ENCODE measurements around the gene ZNF484. TPM values are rescaled to one million over a fixed set of nuclear protein-coding genes. Genes with fewer than 3 reads are reported as not detected.
"Not testable (repeated sequence)": the region's sequence is repeated elsewhere in the genome, so short reads cannot be mapped to it uniquely, and the experiment has no call there.

The ZNF484 gene
- polyA plus RNA-seq, 1 donor from 2014 or later, result 26.0 TPM

DNA sequence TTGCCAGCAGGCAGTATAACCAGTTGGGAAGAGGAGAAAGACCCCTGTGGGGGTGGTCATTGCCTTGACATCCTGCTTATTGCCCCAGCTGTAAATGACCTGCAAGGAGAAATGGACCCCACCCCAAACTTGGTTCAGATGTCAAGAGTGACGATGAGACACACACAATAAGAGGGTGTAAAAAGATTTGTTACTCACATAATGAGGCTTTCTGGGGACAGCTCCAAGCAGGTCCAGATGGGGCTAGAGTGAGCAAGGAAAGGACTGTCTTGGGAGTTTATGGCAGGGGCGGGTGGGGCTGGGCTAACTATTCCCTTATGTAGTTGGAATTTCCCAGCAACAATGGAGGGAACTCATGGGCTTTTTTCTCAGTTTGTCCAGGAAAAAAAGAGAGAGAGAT is 24.1 kb downstream of the ZNF484 start:
- H3K27me3 ChIP-seq (ENCODE audit: insufficient read depth, low read depth, low read length), result no peaks in the 10 kb centered on the region
- no peaks in the 10 kb centered on the region for H3K9me2 ChIP-seq (ENCODE audit: insufficient read depth, low read length)
- H4K20me1 ChIP-seq (ENCODE audit: insufficient read depth), result no peaks in the 10 kb centered on the region
- H3K9ac ChIP-seq (ENCODE audit: low read length), result no peak overlapping the region
- H3K27ac ChIP-seq (ENCODE audit: low read length), result no peak overlapping the region
- no peaks in the 10 kb centered on the region for H3K79me2 ChIP-seq (replicated peaks; ENCODE audit: insufficient read depth, low read length)
- no peaks in the 10 kb centered on the region for H3F3A ChIP-seq (ENCODE audit: insufficient read depth, low read length, poor library complexity, severe bottlenecking)
- TF ChIP-seq POLR2AphosphoS5 (IDR thresholded peaks at IDR 0.05), result no peak
- no peak for TF ChIP-seq REST (IDR thresholded peaks at IDR 0.05; ENCODE audit: borderline replicate concordance)
- TF ChIP-seq EP300 (conservative IDR thresholded peaks at IDR 0.05; ENCODE audit: poor library complexity, severe bottlenecking), result no peak
- TF ChIP-seq SMC3 (conservative IDR thresholded peaks at IDR 0.05; ENCODE audit: poor library complexity), result no peak
- no peak for TF ChIP-seq EZH2 (IDR thresholded peaks at IDR 0.05; ENCODE audit: borderline replicate concordance, insufficient read depth, low read length, poor library complexity, severe bottlenecking)
- TF ChIP-seq CTCF (IDR thresholded peaks at IDR 0.05; ENCODE audit: poor library complexity, severe bottlenecking), result no peak
- no peak for TF ChIP-seq RAD21 (conservative IDR thresholded peaks at IDR 0.05)
- no peak for TF ChIP-seq MXI1 (conservative IDR thresholded peaks at IDR 0.05; ENCODE audit: poor library complexity, severe bottlenecking)
- TF ChIP-seq TAF1 (IDR thresholded peaks at IDR 0.05; ENCODE audit: low read depth), result no peak
- H3K4me3 ChIP-seq (ENCODE audit: low read length), result no peak overlapping the region
- no peaks in the 10 kb centered on the region for H3K9me3 ChIP-seq (ENCODE audit: low read length)
- H3K4me2 ChIP-seq (ENCODE audit: low read length), result no peak overlapping the region
- peaks cover 11% of the 10 kb centered on the region for H3K36me3 ChIP-seq (ENCODE audit: insufficient read depth, low read length)
- H2AFZ ChIP-seq (ENCODE audit: low read depth, low read length), result no peak overlapping the region

- Histone ChIP-seq H3F3A (ENCODE audit: insufficient read depth, low read length, poor library complexity, severe bottlenecking) (no peaks in the 10 kb centered on the region), H3K27ac (ENCODE audit: low read length) (no peak overlapping the region), H3K79me2 (replicated peaks; ENCODE audit: insufficient read depth, low read length) (no peaks in the 10 kb centered on the region), H3K4me2 (ENCODE audit: low read length) (no peak overlapping the region), H3K9me3 (ENCODE audit: low read length) (peaks cover 23% of the 10 kb centered on the region), H3K27me3 (ENCODE audit: insufficient read depth, low read depth, low read length) (no peaks in the 10 kb centered on the region), H2AFZ (ENCODE audit: low read depth, low read length) (no peak overlapping the region), H3K4me3 (ENCODE audit: low read length) (no peak overlapping the region), H3K9ac (ENCODE audit: low read length) (no peak overlapping the region), H3K36me3 (ENCODE audit: insufficient read depth, low read length) (peaks cover 33% of the 10 kb centered on the region), H4K20me1 (ENCODE audit: insufficient read depth) (no peaks in the 10 kb centered on the region), H3K9me2 (ENCODE audit: insufficient read depth, low read length) (no peaks in the 10 kb centered on the region)
- TF ChIP-seq TAF1 (IDR thresholded peaks at IDR 0.05; ENCODE audit: low read depth), result no peak
- no peak for TF ChIP-seq MXI1 (conservative IDR thresholded peaks at IDR 0.05; ENCODE audit: poor library complexity, severe bottlenecking)
- TF ChIP-seq REST (IDR thresholded peaks at IDR 0.05; ENCODE audit: borderline replicate concordance), result no peak
- no peak for TF ChIP-seq SMC3 (conservative IDR thresholded peaks at IDR 0.05; ENCODE audit: poor library complexity)
- no peak for TF ChIP-seq CTCF (IDR thresholded peaks at IDR 0.05; ENCODE audit: poor library complexity, severe bottlenecking)
- TF ChIP-seq RAD21 (conservative IDR thresholded peaks at IDR 0.05), result no peak
- TF ChIP-seq EP300 (conservative IDR thresholded peaks at IDR 0.05; ENCODE audit: poor library complexity, severe bottlenecking), result no peak
Observed at GRCh38 chr9:92850898-92851297, 26.9 kb downstream of the ZNF484 start.

- H3K79me2 ChIP-seq (replicated peaks; ENCODE audit: insufficient read depth, low read length); H3K27ac ChIP-seq (ENCODE audit: low read length); H3K27me3 ChIP-seq (ENCODE audit: insufficient read depth, low read depth, low read length); H3K9me2 ChIP-seq (ENCODE audit: insufficient read depth, low read length); H3F3A ChIP-seq (ENCODE audit: insufficient read depth, low read length, poor library complexity, severe bottlenecking); H2AFZ ChIP-seq (ENCODE audit: low read depth, low read length); H4K20me1 ChIP-seq (ENCODE audit: insufficient read depth); H3K9ac ChIP-seq (ENCODE audit: low read length); H3K4me2 ChIP-seq (ENCODE audit: low read length); H3K4me3 ChIP-seq (ENCODE audit: low read length): not testable (repeated sequence)
- peaks cover 27% of the 10 kb centered on the region for H3K9me3 ChIP-seq (ENCODE audit: low read length)
- peaks cover 37% of the 10 kb centered on the region for H3K36me3 ChIP-seq (ENCODE audit: insufficient read depth, low read length)
Observed at GRCh38 chr9:92848740-92849139, 29.1 kb downstream of the ZNF484 start.
